Measurements from ENCODE around the gene GTF3C1. TPM values are rescaled to one million over a fixed set of nuclear protein-coding genes. Genes with fewer than 3 reads are reported as not detected.

The GTF3C1 gene
- total and polyA plus RNA-seq, 2 donors (not counting 1 experiment from before 2014, with no cell fraction given): 31.2 to 49.6 TPM

GRCh38 chr16:27461483-27462171 lies 88.1 kb downstream of the GTF3C1 start:
- peaks cover 7% of the 10 kb centered on the region for H3K4me1 Mint-ChIP-seq

More at GRCh38 chr16:27461483-27462171, 88.1 kb downstream of the GTF3C1 start:
- no peaks in the 10 kb centered on the region for H4K20me1 ChIP-seq (ENCODE audit: control insufficient read depth, insufficient read depth, low read length, poor library complexity, severe bottlenecking)
- no peak overlapping the region for H3K4me2 ChIP-seq (replicated peaks; ENCODE audit: low read depth, low read length, poor library complexity, severe bottlenecking)
- peaks cover 5 to 8% of the 10 kb centered on the region in 2 donors for H3K4me1 ChIP-seq (ENCODE audit: control insufficient read depth in 2 of 2, insufficient read depth in 2 of 2, low read length in 2 of 2)
- H3K27ac ChIP-seq (ENCODE audit: low read length in 2 of 2): no peak overlapping the region
- H3K79me2 ChIP-seq (ENCODE audit: control insufficient read depth, insufficient read depth, low read length): peaks cover 5% of the 10 kb centered on the region
- CTCF ChIA-PET: interaction anchor here (1.0 kb wide), 1 partner anchor 8 kb away, joined by 4 read pairs; no protein-coding TSS in a partner anchor
- Mint-ChIP-seq H3K27ac (no peak overlapping the region), H3K4me3 (no peak overlapping the region), H3K9me3 (ENCODE audit: insufficient read depth) (no peaks in the 10 kb centered on the region), H3K27me3 (no peaks in the 10 kb centered on the region)
- intact Hi-C loops (cut with micrococcal nuclease): no loop called here
- POLR2A ChIA-PET: no interaction called here
- no peaks in the 10 kb centered on the region for H3K27me3 ChIP-seq (replicated peaks in 1 of 4; ENCODE audit: control extremely low read depth in 1 of 4, control insufficient read depth in 3 of 4, insufficient read depth in 4 of 4, low read length in 3 of 4)
- ATAC-seq (ENCODE audit: low read depth) (no peak), DNase-seq (no peak)
- no peaks in the 10 kb centered on the region for H3K9me3 ChIP-seq (ENCODE audit: control extremely low read depth in 1 of 3, control insufficient read depth in 2 of 3, insufficient read depth in 1 of 3, low read length in 2 of 3)
- no peak for TF ChIP-seq EZH2 (IDR thresholded peaks at IDR 0.05; ENCODE audit: borderline replicate concordance, insufficient read depth, low read depth, low read length, poor library complexity, severe bottlenecking)
- no peak for TF ChIP-seq CTCF (IDR thresholded peaks at IDR 0.05)
- H3K9ac ChIP-seq (ENCODE audit: low read length): no peak overlapping the region
- H2AFZ ChIP-seq (ENCODE audit: insufficient read depth, low read depth, low read length, poor library complexity, severe bottlenecking): no peak overlapping the region
- H3K36me3 ChIP-seq (replicated peaks in 1 of 2; ENCODE audit: control extremely low read depth in 1 of 2, control insufficient read depth in 1 of 2, extremely low read depth in 1 of 2, insufficient read depth in 2 of 2, low read length in 1 of 2): peaks cover 0 to 41% of the 10 kb centered on the region in 2 experiments
- 89% methylated on average over 10 of the region's 16 CpGs for WGBS (ENCODE audit: insufficient coverage)
- no peak overlapping the region for H3K4me3 ChIP-seq (ENCODE audit: control extremely low read depth in 1 of 5, extremely low read depth in 1 of 5, insufficient read depth in 1 of 5, low read depth in 2 of 5, low read length in 4 of 5)
